H1 (cell line): ENCODE data around the gene ISY1. TPM values are rescaled to one million over a fixed set of nuclear protein-coding genes. Genes with fewer than 3 reads are reported as not detected.
A peak's percentile ranks its signal among the peaks of the same experiment; 100 is the strongest.

Source experiments
- CTCF ChIA-PET: fragments of 300-600 bp; sonication (Branson Sonifier 250); formaldehyde crosslinking; loops from one replicate; lab custom pipeline; 2021; ENCODE audit not compliant: partially characterized antibody; lab: Charles Lee
- POLR2A ChIA-PET: fragments of 300-600 bp; sonication (Branson Sonifier 250); formaldehyde crosslinking; loops from one replicate; lab custom pipeline; 2021; ENCODE audit warnings: inconsistent platforms; ENCODE audit not compliant: partially characterized antibody; lab: Charles Lee
- DNase-seq, 2 experiments: peaks; one replicate each; pipeline versions ENCODE4 v3.0.0 to v3.0.0-alpha.2; 2010 to 2022; ENCODE audit warnings: low spot score in 2 of 2, low read depth in 1 of 2, mixed read lengths in 1 of 2
- FAIRE-seq: peaks from 2 replicates; lab custom pipeline; 2011; peaks lifted over from hg19 to GRCh38; lab: Jason Lieb, UNC
- H2AFZ ChIP-seq: 2 replicates; pipeline ENCODE4 v1.8.1; 2012; ENCODE audit warnings: low read length, inconsistent platforms
- H2AK5ac ChIP-seq: 2 replicates; pipeline ENCODE4 v1.6.1; 2013; ENCODE audit warnings: low read depth, low read length
- H2BK120ac ChIP-seq: replicated peaks from 2 replicates; pipeline ENCODE3; 2013; ENCODE audit warnings: low read depth, low read length, inconsistent platforms
- H2BK12ac ChIP-seq: 2 replicates; pipeline ENCODE4 v1.6.1; 2013; ENCODE audit warnings: low read depth, low read length
- H2BK15ac ChIP-seq: 2 replicates; pipeline ENCODE4 v1.6.1; 2013; ENCODE audit warnings: low read length
- H2BK20ac ChIP-seq: 2 replicates; pipeline ENCODE4 v1.6.1; 2013; ENCODE audit warnings: low read length
- H2BK5ac ChIP-seq: 2 replicates; pipeline ENCODE4 v1.6.1; 2013; ENCODE audit warnings: low read depth, low read length
- H3K14ac ChIP-seq: 2 replicates; pipeline ENCODE4 v1.6.1; 2013; ENCODE audit warnings: inconsistent platforms; ENCODE audit not compliant: insufficient read length
- H3K18ac ChIP-seq: 2 replicates; pipeline ENCODE4 v1.6.1; 2013; ENCODE audit warnings: low read length; ENCODE audit errors: extremely low read depth
- H3K23ac ChIP-seq: 2 replicates; pipeline ENCODE4 v1.6.1; 2013; ENCODE audit warnings: inconsistent platforms; ENCODE audit not compliant: insufficient read length
- H3K23me2 ChIP-seq: 2 replicates; pipeline ENCODE4 v1.6.1; 2013; ENCODE audit warnings: low read depth, low read length
- H3K27ac ChIP-seq: 2 replicates; pipeline ENCODE4 v1.6.1; 2011; ENCODE audit warnings: low read depth, low read length, inconsistent platforms
- H3K27me3 ChIP-seq, 4 experiments: replicated peaks in 1 of 4; 1 replicate in 1 of 4; 2 replicates in 3 of 4; pipeline versions ENCODE4 v1.6.1 to v1.8.1; 2011 to 2013; ENCODE audit warnings: low read length in 3 of 4, mild to moderate bottlenecking in 3 of 4, inconsistent platforms in 2 of 4, mixed read lengths in 2 of 4, moderate library complexity in 1 of 4; ENCODE audit not compliant: control insufficient read depth in 3 of 4, insufficient read depth in 3 of 4; ENCODE audit errors: extremely low read depth in 1 of 4
- H3K36me3 ChIP-seq, 4 experiments: 2 replicates each; pipeline versions ENCODE4 v1.6.1 to v1.8.1; 2011 to 2013; ENCODE audit warnings: mild to moderate bottlenecking in 4 of 4, low read length in 3 of 4, moderate library complexity in 2 of 4, control low read depth in 1 of 4, inconsistent platforms in 1 of 4; ENCODE audit not compliant: insufficient read depth in 4 of 4, control insufficient read depth in 2 of 4
- H3K4ac ChIP-seq: replicated peaks from 2 replicates; pipeline ENCODE3; 2013; ENCODE audit warnings: low read length, low read depth, mixed read lengths, inconsistent platforms; ENCODE audit not compliant: insufficient read length
- H3K4me1 ChIP-seq, 4 experiments: replicated peaks in 1 of 4; 1 replicate in 1 of 4; 2 replicates in 3 of 4; pipeline versions ENCODE4 v1.6.1 to v1.8.1; 2011 to 2013; ENCODE audit warnings: low read length in 3 of 4, inconsistent platforms in 2 of 4, mixed read lengths in 1 of 4; ENCODE audit not compliant: insufficient read depth in 4 of 4, control insufficient read depth in 3 of 4
- H3K4me2 ChIP-seq, 2 experiments: 2 replicates each; pipeline versions ENCODE4 v1.6.1 to v1.8.1; 2011 to 2013; ENCODE audit warnings: low read depth in 2 of 2, low read length in 2 of 2, control low read depth in 1 of 2, inconsistent platforms in 1 of 2, mild to moderate bottlenecking in 1 of 2; ENCODE audit not compliant: insufficient read depth in 1 of 2
- H3K4me3 ChIP-seq, 4 experiments: fragments of 200-600, 300-600 bp in 1 of 4; sonication (generic), shearing (Covaris generic), sonication (Bioruptor Twin) in 1 of 4; 2 replicates each; pipeline versions ENCODE4 v1.5.1 to v1.8.1; 2011 to 2016; ENCODE audit warnings: low read length in 4 of 4, low read depth in 3 of 4, control low read depth in 2 of 4, inconsistent platforms in 2 of 4, mild to moderate bottlenecking in 2 of 4, mixed read lengths in 1 of 4, moderate library complexity in 1 of 4; ENCODE audit not compliant: insufficient read depth in 2 of 4; ENCODE audit errors: extremely low read depth in 1 of 4
- H3K56ac ChIP-seq: replicated peaks from 2 replicates; pipeline ENCODE3; 2013; ENCODE audit warnings: low read depth, mild to moderate bottlenecking, mixed read lengths, low read length, inconsistent platforms; ENCODE audit not compliant: insufficient read length
- H3K79me1 ChIP-seq: 2 replicates; pipeline ENCODE4 v1.6.1; 2013; ENCODE audit warnings: low read depth, low read length, control low read depth
- H3K79me2 ChIP-seq, 2 experiments: 2 replicates each; pipeline versions ENCODE4 v1.6.1 to v1.8.1; 2012 to 2013; ENCODE audit warnings: low read length in 2 of 2, mild to moderate bottlenecking in 2 of 2, inconsistent platforms in 1 of 2; ENCODE audit not compliant: insufficient read depth in 2 of 2, control insufficient read depth in 1 of 2
- H3K9ac ChIP-seq, 4 experiments: replicated peaks in 1 of 4; 1 replicate in 1 of 4; 2 replicates in 3 of 4; pipeline versions ENCODE4 v1.6.1 to v1.8.1; 2011 to 2013; ENCODE audit warnings: low read depth in 3 of 4, low read length in 3 of 4, control low read depth in 2 of 4, mild to moderate bottlenecking in 2 of 4, moderate library complexity in 2 of 4, inconsistent platforms in 1 of 4; ENCODE audit errors: extremely low read depth in 1 of 4
- H3K9me3 ChIP-seq, 2 experiments: 2 replicates each; pipeline versions ENCODE4 v1.6.1 to v1.8.1; 2012 to 2013; ENCODE audit warnings: mild to moderate bottlenecking in 2 of 2, moderate library complexity in 2 of 2, control low read depth in 1 of 2, inconsistent platforms in 1 of 2, low read depth in 1 of 2, low read length in 1 of 2, mixed read lengths in 1 of 2; ENCODE audit not compliant: insufficient read depth in 2 of 2
- H4K20me1 ChIP-seq, 2 experiments: replicated peaks in 1 of 2; 2 replicates each; pipeline versions ENCODE3 to v1.8.1; 2011 to 2013; ENCODE audit warnings: inconsistent platforms in 2 of 2, low read length in 2 of 2, mild to moderate bottlenecking in 1 of 2; ENCODE audit not compliant: insufficient read depth in 2 of 2, control insufficient read depth in 1 of 2
- H4K5ac ChIP-seq: 2 replicates; pipeline ENCODE4 v1.6.1; 2013; ENCODE audit warnings: low read length, low read depth, mixed read lengths, inconsistent platforms; ENCODE audit not compliant: insufficient read length
- H4K8ac ChIP-seq: 2 replicates; pipeline ENCODE4 v1.8.0; 2013; ENCODE audit warnings: mild to moderate bottlenecking, moderate library complexity, low read length, inconsistent platforms; ENCODE audit not compliant: insufficient read depth; ENCODE audit errors: extremely low read depth
- H4K91ac ChIP-seq: replicated peaks from 2 replicates; pipeline ENCODE3; 2013; ENCODE audit warnings: low read length, mixed read lengths, inconsistent platforms; ENCODE audit not compliant: insufficient read length
- E2F6 ChIP-seq: IDR thresholded peaks from 2 replicates; pipeline ENCODE4 v1.6.1; 2012; ENCODE audit warnings: inconsistent platforms
- EZH2 ChIP-seq: fragments of 200-600 bp; sonication (generic); IDR thresholded peaks from 2 replicates; pipeline ENCODE4 v1.7.1; 2012; ENCODE audit warnings: low read depth, mild to moderate bottlenecking, moderate library complexity, low read length, inconsistent platforms; ENCODE audit not compliant: severe bottlenecking
- MAX ChIP-seq: IDR thresholded peaks from 2 replicates; pipeline ENCODE4 v1.6.1; 2012; ENCODE audit warnings: inconsistent platforms
- RBBP5 ChIP-seq: IDR thresholded peaks from 2 replicates; pipeline ENCODE4 v1.7.1; 2012; ENCODE audit warnings: low read depth, mild to moderate bottlenecking, inconsistent platforms, low read length, moderate library complexity, borderline replicate concordance
- RFX5 ChIP-seq: IDR thresholded peaks from 2 replicates; pipeline ENCODE4 v1.6.1; 2011; ENCODE audit warnings: low read depth, low read length, improper control_type of control experiment, borderline replicate concordance
- SIRT6 ChIP-seq: IDR thresholded peaks from one replicate; pipeline ENCODE4 v1.7.1; 2012; ENCODE audit warnings: low read length, inconsistent platforms
- TBP ChIP-seq: IDR thresholded peaks from 2 replicates; pipeline ENCODE4 v1.6.1; 2011; ENCODE audit warnings: low read depth, low read length, improper control_type of control experiment
- USF2 ChIP-seq: IDR thresholded peaks from 2 replicates; pipeline ENCODE4 v1.6.1; 2011; ENCODE audit warnings: low read length, improper control_type of control experiment
- WGBS, 2 experiments: shearing (Covaris generic) in 1 of 2; methylation state at CpG; one replicate each; pipeline versions ENCODE4 v1.1.6 to v1.1.7; 2013 to 2015; ENCODE audit warnings: low lambda C conversion rate in 2 of 2, mixed read lengths in 2 of 2, inconsistent platforms in 1 of 2, low coverage in 1 of 2, missing lambda C conversion rate in 1 of 2; ENCODE audit not compliant: insufficient replicate concordance in 2 of 2, insufficient coverage in 1 of 2, insufficient read length in 1 of 2; ENCODE audit errors: extremely low coverage in 1 of 2, missing lambda C conversion rate in 1 of 2; 5-methylcytosine and 5-hydroxymethylcytosine counted together
- polyA plus RNA-seq, 7 experiments: library from polyadenylated mRNA; depleted of rRNA in 3 of 7; stranded (reverse) in 5 of 7; unstranded in 2 of 7; fragments of >200 nt in 5 of 7; fragments of 200-250 nt in 2 of 7; gene quantifications; 1 replicate in 5 of 7; 2 replicates in 1 of 7; 4 replicates in 1 of 7; pipeline versions ENCODE4 v1.2.1 to v1.2.3, GENCODE V29; 2011 to 2013; ENCODE audit warnings: missing spikeins in 2 of 7, mixed read lengths in 2 of 7
- total RNA-seq: library from RNA; stranded (reverse); fragmentation: NEBNext Ultra II Directional; extraction: Animal tissue kit (Norgen Biotek cat#: 25700); gene quantifications from 2 replicates; pipeline ENCODE4 v1.2.1, GENCODE V29; 2021

ISY1 gene
- total and polyA plus RNA-seq, 2 of the 8 experiments (the other 6 are each of a cell fraction or from before 2014, with no cell fraction given), result 16.6 to 38.7 TPM

GRCh38 chr3:129114455-129114854 is 46.4 kb downstream of the ISY1 start:
- Histone ChIP-seq H3K27ac (peak overlapping the region; percentile 47), H3K79me2 (peaks cover 5 to 51% of the 10 kb centered on the region in 2 experiments)

More at GRCh38 chr3:129114455-129114854, 46.4 kb downstream of the ISY1 start:
- H3K4me1 ChIP-seq, result peaks cover 7 to 19% (median 17%) of the 10 kb centered on the region in 4 experiments
- FAIRE-seq, result peak; percentile 57
- H2AK5ac ChIP-seq, result peak overlapping the region; percentile 53; the same call in 1 of the 2 replicates
- no peak overlapping the region for H3K23ac ChIP-seq
- no peak overlapping the region for H2BK120ac ChIP-seq
- no peak overlapping the region for H3K4me3 ChIP-seq
- 73% methylated on average over 6 of the region's 6 CpGs; no CpG with 5 or more reads in 1 of the 2 experiments for WGBS, 2 experiments
- H2BK5ac ChIP-seq, result peak overlapping the region; percentile 36; the same call in 1 of the 2 replicates
- H2BK20ac ChIP-seq, result peak overlapping the region; percentile 29; the same call in 1 of the 2 replicates
- peak overlapping the region; percentile 25 for H4K5ac ChIP-seq
- no peak overlapping the region for H3K56ac ChIP-seq
- H4K8ac ChIP-seq, result no peak overlapping the region; the same call in 1 of the 2 replicates
- H3K79me1 ChIP-seq, result peaks cover 7% of the 10 kb centered on the region
- no peaks in the 10 kb centered on the region for H3K27me3 ChIP-seq
- peak overlapping the region; percentile 35; the same call in 1 of the 2 replicates for H2BK12ac ChIP-seq
- H3K4ac ChIP-seq, result peak overlapping the region; percentile 9
- no peak overlapping the region for H2BK15ac ChIP-seq
- no peak for DNase-seq
- H4K91ac ChIP-seq, result no peak overlapping the region
- H3K36me3 ChIP-seq, result peaks cover 0 to 3% (median 3%) of the 10 kb centered on the region in 4 experiments; a peak in 1 of 8 replicates
- CTCF ChIA-PET, result interaction anchor here (1.0 to 1.4 kb wide), 3 partner anchors 11 to 72 kb away, joined by 3 to 7 read pairs (median 3); no protein-coding TSS in a partner anchor
- no peak overlapping the region for H2AFZ ChIP-seq
- no peaks in the 10 kb centered on the region for H4K20me1 ChIP-seq
- H3K9me3 ChIP-seq, result no peaks in the 10 kb centered on the region
- POLR2A ChIA-PET, result interaction anchor here (0.8 to 1.2 kb wide), 2 partner anchors 18 to 49 kb away, joined by 3 to 4 read pairs; no protein-coding TSS in a partner anchor
- H3K14ac ChIP-seq, result no peak overlapping the region
- H3K4me2 ChIP-seq, result peak overlapping the region; percentile 5 to 39; a peak in 3 of 4 replicates
- peak overlapping the region; percentile 55 for H3K18ac ChIP-seq
- TF ChIP-seq TBP, result no peak
- TF ChIP-seq RBBP5, result no peak
- peak; percentile 41; the same call in 1 of the 2 replicates for TF ChIP-seq MAX
- TF ChIP-seq E2F6, result 0 out of 2 replicates have a peak, but pooled peaks have one; percentile 56
- TF ChIP-seq EZH2, result no peak
- TF ChIP-seq SIRT6, result no peak
- no peak for TF ChIP-seq USF2
- TF ChIP-seq RFX5, result no peak
- peak overlapping the region in 1 of 4 experiments; percentile 41; a peak in 1 of 7 replicates for H3K9ac ChIP-seq
- H3K23me2 ChIP-seq, result peaks cover under 1% of the 10 kb centered on the region; the same call in 1 of the 2 replicates
